C4-2B (cell line): ENCODE data around the gene DYNLL1.
A peak's percentile ranks its signal among the peaks of the same experiment; 100 is the strongest.

Source experiments
- H3K27ac ChIP-seq: fragments of 450-650 bp; 2 replicates; pipeline ENCODE4 v1.5.1; 2017
- ZFX ChIP-seq: fragments of 450-650 bp; IDR thresholded peaks from 2 replicates; pipeline ENCODE4 v1.6.1; 2017
- TF ChIP-seq, protein P1 (sequence below): fragments of 450-650 bp; conservative IDR thresholded peaks from 2 replicates; pipeline ENCODE4 v1.5.1; 2017; ENCODE audit warnings: mild to moderate bottlenecking

DYNLL1 gene

DNA sequence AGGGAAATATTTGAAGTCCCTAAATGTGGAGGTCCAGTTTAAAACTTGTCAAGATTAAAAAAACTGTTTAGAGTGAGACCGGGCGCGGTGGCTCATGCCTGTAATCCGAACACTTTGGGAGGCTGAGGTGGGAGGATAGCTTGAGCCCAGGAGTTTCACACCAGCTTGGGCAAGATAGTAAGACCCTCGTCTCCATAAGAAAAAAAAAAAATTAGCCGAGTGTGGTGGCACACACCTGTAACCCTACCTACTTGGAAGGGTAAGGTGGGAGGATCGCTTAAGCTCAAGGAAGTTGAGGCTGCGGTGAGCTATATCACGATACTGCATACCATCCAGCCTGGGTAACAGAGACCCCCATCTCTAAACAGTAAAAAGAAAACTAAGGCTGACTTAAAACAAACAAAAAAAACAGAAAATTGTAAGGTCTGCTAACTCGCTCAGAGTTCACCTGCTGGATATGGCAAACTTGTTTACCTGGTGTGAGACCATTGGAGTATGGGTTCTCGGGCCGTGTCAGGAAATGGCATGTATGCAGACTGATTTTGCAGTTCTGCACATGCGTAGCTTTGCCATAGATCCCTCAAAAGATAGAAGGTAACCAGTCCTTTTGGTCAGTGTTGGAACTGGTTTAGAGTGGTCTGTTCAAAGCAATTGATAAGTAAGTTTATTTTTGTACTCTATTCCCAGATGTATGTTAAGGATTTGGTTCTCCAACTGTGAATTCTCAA is 40.3 kb downstream of the DYNLL1 start:
- TF ChIP-seq, protein P1, sequence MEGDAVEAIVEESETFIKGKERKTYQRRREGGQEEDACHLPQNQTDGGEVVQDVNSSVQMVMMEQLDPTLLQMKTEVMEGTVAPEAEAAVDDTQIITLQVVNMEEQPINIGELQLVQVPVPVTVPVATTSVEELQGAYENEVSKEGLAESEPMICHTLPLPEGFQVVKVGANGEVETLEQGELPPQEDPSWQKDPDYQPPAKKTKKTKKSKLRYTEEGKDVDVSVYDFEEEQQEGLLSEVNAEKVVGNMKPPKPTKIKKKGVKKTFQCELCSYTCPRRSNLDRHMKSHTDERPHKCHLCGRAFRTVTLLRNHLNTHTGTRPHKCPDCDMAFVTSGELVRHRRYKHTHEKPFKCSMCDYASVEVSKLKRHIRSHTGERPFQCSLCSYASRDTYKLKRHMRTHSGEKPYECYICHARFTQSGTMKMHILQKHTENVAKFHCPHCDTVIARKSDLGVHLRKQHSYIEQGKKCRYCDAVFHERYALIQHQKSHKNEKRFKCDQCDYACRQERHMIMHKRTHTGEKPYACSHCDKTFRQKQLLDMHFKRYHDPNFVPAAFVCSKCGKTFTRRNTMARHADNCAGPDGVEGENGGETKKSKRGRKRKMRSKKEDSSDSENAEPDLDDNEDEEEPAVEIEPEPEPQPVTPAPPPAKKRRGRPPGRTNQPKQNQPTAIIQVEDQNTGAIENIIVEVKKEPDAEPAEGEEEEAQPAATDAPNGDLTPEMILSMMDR: no peak
- no peak for TF ChIP-seq ZFX
- peak overlapping the region; percentile 30 for H3K27ac ChIP-seq

DNA sequence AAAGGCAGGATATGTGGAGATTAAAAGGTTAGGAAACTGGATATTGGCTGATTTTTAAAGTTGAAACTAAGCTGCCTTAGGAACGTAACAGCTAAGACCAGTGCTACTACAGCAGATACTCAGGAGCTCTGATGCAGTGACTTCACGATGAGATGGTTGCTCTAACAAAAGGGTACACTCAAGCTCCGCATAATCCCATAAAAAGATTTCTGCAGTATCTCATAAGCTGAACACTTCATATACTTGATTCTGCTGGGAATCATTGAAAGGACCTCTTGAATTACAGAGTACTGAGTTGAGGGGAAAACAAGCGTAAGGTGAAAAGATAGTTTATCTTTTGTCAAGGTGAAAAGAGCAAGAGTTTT is 41.9 kb downstream of the DYNLL1 start:
- H3K27ac ChIP-seq: peak overlapping the region; percentile 39; the same call in 1 of the 2 replicates
- TF ChIP-seq, protein P1: no peak
- no peak for TF ChIP-seq ZFX

DNA sequence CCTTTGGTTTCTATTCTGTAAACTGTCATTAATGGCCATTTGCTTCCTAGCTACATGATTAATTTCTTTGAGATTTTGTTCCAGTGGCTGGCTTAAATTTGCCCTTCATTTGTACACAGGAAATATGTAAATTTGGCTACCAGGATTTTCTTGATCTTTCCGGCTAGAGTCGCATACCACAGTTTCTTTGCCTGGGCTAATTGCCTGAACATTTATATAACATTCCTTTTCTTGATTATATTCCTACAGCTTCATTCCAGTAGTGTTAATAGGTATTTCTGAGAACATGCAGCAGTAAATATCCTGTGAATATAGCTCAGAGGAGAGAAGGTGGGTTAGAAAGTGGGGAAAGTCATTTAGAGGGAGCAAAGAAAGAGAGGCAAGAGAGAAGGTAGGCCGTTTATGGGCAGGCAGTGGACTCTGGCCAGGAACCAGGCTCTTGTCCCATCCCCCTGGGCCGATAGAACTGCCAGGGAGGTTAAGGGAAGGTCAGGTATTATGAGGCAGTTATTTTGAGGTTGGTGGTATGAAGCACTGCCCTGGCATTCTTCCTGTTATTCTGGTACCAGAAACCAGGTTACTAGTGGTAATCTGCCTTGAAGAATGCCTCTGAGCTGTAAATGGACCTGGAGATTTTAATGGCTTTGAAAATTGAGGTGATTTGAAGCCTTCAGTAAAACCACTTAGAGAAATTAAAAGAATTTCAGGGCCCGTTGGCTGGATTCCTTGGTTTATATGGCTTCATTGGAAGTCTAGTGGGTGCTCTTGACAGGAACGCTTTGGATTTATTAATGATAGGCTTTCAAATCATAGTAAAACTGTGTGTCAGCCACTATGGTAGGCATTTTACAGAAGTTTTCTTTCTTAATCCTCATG is 42.6 kb downstream of the DYNLL1 start:
- TF ChIP-seq, protein P1: no peak
- TF ChIP-seq ZFX: no peak
- H3K27ac ChIP-seq: peak overlapping the region; percentile 47; the same call in 1 of the 2 replicates

DNA sequence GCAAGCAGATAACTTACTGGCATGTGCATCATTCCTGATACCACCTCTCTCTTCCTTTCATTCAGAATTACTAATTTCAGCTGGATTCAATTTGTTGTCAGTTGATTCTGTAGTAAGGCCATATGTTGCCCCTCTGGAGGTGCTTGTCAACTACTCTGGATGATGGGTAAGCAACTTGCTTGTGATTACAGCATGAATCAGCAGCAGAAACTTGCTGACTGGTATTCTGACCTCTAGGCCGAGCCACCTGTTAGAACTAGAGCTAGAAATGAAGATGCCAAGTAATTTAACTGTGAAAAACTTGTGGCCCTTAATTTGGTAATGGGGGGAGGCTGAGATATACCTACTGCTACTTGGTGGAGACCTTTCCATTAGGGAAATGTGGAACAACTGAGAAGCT is 43.4 kb downstream of the DYNLL1 start:
- no peak for TF ChIP-seq ZFX
- TF ChIP-seq, protein P1: no peak
- H3K27ac ChIP-seq: peak overlapping the region; percentile 30; the same call in 1 of the 2 replicates

DNA sequence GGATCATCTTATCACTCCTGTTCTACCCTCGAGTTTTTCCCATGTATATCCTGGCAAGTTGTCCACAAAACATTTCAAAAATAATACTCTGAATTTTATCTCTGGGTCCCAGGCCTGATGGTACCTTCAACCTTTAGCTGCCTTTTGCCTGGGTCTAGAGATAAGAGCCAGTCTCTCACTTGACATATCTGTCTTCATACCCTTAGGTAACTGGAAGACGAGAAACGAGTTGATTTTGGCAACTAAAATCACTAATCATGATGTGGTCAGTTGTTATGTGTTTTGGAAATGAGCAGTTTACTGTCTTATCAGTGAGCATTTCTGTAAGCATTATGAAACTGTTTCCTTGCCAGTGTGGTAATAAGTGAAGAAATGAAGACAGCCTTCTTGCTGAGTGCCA is 44.5 kb downstream of the DYNLL1 start:
- H3K27ac ChIP-seq: no peak overlapping the region; the same call in 1 of the 2 replicates
- no peak for TF ChIP-seq ZFX

DNA sequence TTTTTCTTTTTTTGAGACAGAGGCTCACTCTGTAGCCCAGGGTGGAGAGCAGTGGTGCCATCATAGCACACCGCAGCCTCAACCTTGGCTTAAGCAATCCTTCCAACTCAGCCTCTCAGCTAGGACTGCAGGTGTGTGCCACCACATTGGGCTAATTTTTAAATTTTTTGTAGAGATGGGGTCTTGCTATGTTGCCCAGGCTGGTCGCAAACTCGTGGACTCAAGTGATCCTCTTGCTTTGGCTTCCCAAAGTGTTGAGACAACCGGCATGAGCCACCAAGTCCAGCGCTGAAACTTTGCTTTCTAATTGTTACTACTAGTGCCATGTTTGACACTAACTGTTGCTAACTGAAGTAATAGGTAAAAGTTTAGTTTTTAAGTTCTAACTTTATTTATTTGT is 46.3 kb downstream of the DYNLL1 start:
- no peak for TF ChIP-seq ZFX
- TF ChIP-seq, protein P1: no peak
- H3K27ac ChIP-seq: no peak overlapping the region

DNA sequence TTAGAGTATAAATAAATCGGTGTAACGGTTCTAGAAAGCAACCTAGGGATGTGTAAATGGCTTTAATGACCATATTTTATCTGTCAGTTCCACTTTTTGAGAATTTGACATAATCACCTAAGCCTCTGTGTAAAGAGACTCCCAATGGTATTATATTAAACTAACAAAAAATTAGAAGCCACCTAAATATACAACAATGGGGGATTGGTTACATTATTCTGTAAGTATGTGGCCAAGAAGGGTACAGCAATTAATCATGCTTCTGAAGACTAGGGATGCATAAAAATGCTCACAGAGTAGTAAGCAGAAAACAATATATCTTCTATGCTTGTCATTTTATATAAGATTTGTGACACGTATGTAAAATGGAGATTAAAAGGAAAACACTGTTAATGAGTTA is 48.8 kb downstream of the DYNLL1 start:
- TF ChIP-seq ZFX: no peak
- TF ChIP-seq, protein P1: no peak
- peak overlapping the region; percentile 72; the same call in 1 of the 2 replicates for H3K27ac ChIP-seq
